ENCODE data around the gene DAB2IP. TPM values are rescaled to one million over a fixed set of nuclear protein-coding genes. Genes with fewer than 3 reads are reported as not detected.
A peak's percentile ranks its signal among the peaks of the same experiment; 100 is the strongest.
"Not testable (repeated sequence)": the region's sequence is repeated elsewhere in the genome, so short reads cannot be mapped to it uniquely, and the experiment has no call there.

DAB2IP gene
- total and polyA plus RNA-seq, 9 donors = 26.3 to 49.0 (median 39.3) TPM

DNA sequence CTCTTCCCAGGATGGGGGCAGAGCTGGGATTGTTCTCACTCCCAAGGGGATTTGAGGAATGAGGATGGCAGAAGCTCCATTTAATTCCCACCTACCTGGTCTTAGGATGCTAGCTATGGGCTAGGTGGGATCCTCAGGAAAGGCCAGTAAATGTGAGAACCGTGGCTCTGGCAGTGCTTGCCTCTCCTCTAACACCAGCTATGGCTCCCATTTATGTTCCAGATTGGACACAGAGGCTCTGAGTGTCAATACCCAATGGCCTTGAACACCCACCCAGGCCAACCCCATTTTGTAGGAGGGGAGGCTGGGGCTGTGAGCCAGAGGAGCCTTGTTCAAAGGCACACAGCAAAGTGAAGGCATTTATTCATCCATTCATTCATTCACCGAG lies 10.2 kb upstream of the DAB2IP start:
- no peak overlapping the region for H3K27ac ChIP-seq (ENCODE audit: low read length)
- H3K27me3 ChIP-seq (ENCODE audit: control insufficient read depth, insufficient read depth, low read length) = peaks cover 2% of the 10 kb centered on the region
- H3K4me3 ChIP-seq (ENCODE audit: low read length) = no peak overlapping the region
- 92% methylated on average over 1 of the region's 2 CpGs for WGBS (ENCODE audit: insufficient coverage)
- peaks cover 63% of the 10 kb centered on the region for H3K4me1 ChIP-seq (ENCODE audit: control insufficient read depth, insufficient read depth, low read length)
- no peak for DNase-seq
- no peaks in the 10 kb centered on the region for H3K9me3 ChIP-seq (replicated peaks; ENCODE audit: control insufficient read depth, low read depth, low read length)
- no peaks in the 10 kb centered on the region for H3K36me3 ChIP-seq (ENCODE audit: control insufficient read depth, insufficient read depth, low read length)

DNA sequence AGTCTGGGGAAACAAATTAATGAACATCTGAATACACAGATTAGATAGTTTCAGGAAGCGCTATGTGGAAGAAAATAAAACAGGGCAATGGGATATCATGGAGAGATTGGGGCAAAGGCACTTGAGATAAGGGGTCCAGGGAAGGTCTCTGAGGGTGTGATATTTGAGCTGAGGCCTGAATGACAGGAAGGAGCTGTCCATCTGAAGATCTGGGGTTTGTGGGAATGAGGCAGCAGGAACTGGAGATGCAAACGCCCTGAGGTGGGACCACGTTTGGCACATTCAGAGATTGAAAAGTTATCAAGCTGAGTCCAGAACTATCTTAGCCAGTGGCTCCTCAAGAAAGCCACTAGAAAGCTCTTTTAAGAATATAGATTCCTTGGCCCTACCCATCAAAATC lies 8.7 kb upstream of the DAB2IP start:
- Histone ChIP-seq H3K27me3 (ENCODE audit: control insufficient read depth, insufficient read depth, low read length) (peaks cover 2% of the 10 kb centered on the region), H3K4me3 (ENCODE audit: low read length) (no peak overlapping the region), H3K36me3 (ENCODE audit: control insufficient read depth, insufficient read depth, low read length) (no peaks in the 10 kb centered on the region), H3K9me3 (replicated peaks; ENCODE audit: control insufficient read depth, low read depth, low read length) (no peaks in the 10 kb centered on the region), H3K4me1 (ENCODE audit: control insufficient read depth, insufficient read depth, low read length) (peaks cover 52% of the 10 kb centered on the region), H3K27ac (ENCODE audit: low read length) (no peak overlapping the region)
- 100% methylated on average over 1 of the region's 3 CpGs for WGBS (ENCODE audit: insufficient coverage)
- DNase-seq = no peak

DNA sequence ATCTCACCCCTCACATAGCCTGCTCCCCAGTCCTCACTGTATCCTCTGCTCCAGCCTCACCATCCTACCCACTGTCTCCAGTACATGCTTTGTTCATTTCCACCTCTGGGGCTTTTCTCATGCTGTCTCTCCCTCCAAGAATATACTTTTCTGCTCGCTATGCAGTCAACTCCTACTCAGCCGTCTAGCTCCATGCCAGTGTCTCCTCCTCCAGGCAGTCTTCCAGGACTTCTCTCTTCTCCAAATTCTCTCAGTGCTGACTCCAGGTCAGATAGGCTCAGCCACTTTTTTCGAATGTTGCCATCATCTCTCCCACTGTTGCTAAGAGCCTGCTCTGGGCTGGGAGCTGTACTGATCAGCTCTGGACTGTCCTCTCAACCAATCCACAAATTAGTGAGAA lies 8.0 kb upstream of the DAB2IP start:
- Histone ChIP-seq H3K4me1 (ENCODE audit: control insufficient read depth, insufficient read depth, low read length) (peaks cover 46% of the 10 kb centered on the region), H3K36me3 (ENCODE audit: control insufficient read depth, insufficient read depth, low read length) (no peaks in the 10 kb centered on the region), H3K9me3 (replicated peaks; ENCODE audit: control insufficient read depth, low read depth, low read length) (no peaks in the 10 kb centered on the region), H3K27me3 (ENCODE audit: control insufficient read depth, insufficient read depth, low read length) (peaks cover 2% of the 10 kb centered on the region), H3K27ac (ENCODE audit: low read length) (no peak overlapping the region), H3K4me3 (ENCODE audit: low read length) (no peak overlapping the region)
- no peak for DNase-seq
- WGBS (ENCODE audit: insufficient coverage) = 91% methylated on average over 3 of the region's 3 CpGs

DNA sequence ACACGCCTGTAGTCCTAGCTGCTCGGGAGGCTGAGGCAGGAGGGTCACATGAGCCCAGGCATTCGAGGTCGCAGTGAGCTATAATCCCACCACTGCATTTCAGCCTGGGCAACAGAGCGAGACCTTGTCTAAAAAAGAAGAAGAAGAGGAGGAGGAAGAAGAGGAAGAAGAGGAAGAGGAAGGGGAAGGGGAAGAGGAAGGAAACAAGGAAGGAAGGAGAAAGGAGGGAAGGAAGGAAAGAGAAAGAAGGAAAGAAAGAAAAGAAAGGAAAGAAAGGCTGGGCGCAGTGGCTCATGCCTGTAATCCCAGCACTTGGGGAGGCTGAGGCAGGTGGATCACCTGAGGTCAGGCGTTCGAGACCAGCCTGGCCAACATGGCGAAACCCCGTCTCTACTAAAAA lies 7.4 kb upstream of the DAB2IP start:
- WGBS (ENCODE audit: insufficient coverage) = 93% methylated on average over 5 of the region's 10 CpGs
- H3K27me3 ChIP-seq (ENCODE audit: control insufficient read depth, insufficient read depth, low read length) = not testable (repeated sequence)

DNA sequence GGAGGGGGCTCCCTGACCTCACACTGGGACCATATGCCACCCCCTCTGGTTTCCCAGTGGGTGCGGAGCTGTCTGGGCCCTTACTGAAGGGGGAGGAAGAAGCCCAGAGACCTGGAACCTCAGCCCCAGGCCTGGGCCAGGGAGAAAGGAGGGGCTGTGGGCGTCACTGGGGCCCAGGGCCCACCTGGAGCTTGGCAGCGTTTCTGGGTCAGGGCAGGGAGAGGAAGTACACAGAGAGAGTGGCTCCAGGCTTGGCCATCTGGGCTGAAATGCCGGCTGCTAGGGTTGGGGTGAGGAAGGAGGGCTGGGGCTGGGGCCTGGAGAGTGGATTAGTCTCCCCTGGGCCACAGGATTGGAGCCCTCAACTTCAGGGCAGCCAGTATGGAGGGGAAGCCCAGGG lies 6.4 kb upstream of the DAB2IP start:
- no peak overlapping the region for H3K4me3 ChIP-seq (ENCODE audit: low read length)
- H3K4me1 ChIP-seq (ENCODE audit: control insufficient read depth, insufficient read depth, low read length) = peaks cover 49% of the 10 kb centered on the region
- peaks cover 2% of the 10 kb centered on the region for H3K27me3 ChIP-seq (ENCODE audit: control insufficient read depth, insufficient read depth, low read length)
- DNase-seq = peak; percentile 58
- no peaks in the 10 kb centered on the region for H3K9me3 ChIP-seq (replicated peaks; ENCODE audit: control insufficient read depth, low read depth, low read length)
- H3K36me3 ChIP-seq (ENCODE audit: control insufficient read depth, insufficient read depth, low read length) = no peaks in the 10 kb centered on the region
- H3K27ac ChIP-seq (ENCODE audit: low read length) = peak overlapping the region; percentile 49
- 45% methylated on average over 1 of the region's 4 CpGs for WGBS (ENCODE audit: insufficient coverage)

More for the DNA sequence above, 7.4 kb upstream of the DAB2IP start:
- H3K4me3 ChIP-seq (ENCODE audit: low read length); DNase-seq; H3K27ac ChIP-seq (ENCODE audit: low read length); H3K9me3 ChIP-seq (replicated peaks; ENCODE audit: control insufficient read depth, low read depth, low read length); H3K36me3 ChIP-seq (ENCODE audit: control insufficient read depth, insufficient read depth, low read length): not testable (repeated sequence)
- peaks cover 46% of the 10 kb centered on the region for H3K4me1 ChIP-seq (ENCODE audit: control insufficient read depth, insufficient read depth, low read length)

DNA sequence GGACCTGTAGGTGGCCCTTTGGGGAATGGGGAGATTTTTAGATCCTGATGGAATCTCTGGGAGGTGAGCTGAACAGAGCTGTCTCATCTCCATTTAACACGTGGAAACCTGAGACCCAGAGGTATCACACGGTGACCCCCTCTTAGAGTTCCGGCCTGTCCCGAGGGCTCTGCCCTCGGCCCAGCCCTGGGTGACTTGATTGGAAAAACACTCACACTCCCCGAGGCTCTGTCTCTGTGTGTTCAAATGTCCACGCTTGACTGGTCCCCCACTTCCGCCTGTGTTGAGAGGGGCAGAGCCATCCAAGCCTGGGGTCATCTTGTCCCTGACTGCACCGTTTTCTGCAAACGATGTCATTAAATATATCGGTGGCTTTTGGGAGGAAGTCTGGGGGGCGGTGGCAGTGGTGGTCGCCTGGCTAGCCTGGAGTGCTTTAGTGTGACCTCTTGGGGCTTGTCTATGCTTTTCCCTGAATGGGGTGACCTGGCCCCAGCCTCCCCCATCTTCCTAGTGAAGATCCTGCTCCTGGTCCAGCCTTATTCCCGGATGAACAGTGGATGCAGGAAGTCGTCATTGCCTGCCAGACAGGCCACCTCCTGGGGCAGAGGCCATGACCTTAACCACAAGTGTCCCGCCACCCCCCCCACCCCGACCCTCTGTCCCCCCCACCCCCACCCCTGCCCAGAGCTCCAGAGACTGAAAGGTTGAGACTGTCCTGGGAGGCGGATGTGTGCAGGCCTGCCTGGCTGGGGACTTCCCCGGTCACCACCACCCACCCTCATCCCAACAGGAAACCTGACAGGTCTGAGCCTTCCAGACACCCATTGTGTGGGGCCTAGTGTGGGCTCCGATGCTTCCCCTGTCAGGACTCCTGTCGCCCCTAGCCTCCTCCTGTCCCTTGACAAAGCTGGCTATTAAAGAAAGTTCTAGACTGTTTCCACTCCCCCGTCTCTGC lies 5.3 kb upstream of the DAB2IP start:
- H3K36me3 ChIP-seq (ENCODE audit: control insufficient read depth, insufficient read depth, low read length) = no peaks in the 10 kb centered on the region
- no peak for DNase-seq
- H3K27ac ChIP-seq (ENCODE audit: low read length) = peak overlapping the region; percentile 51
- peaks cover 2% of the 10 kb centered on the region for H3K27me3 ChIP-seq (ENCODE audit: control insufficient read depth, insufficient read depth, low read length)
- peaks cover 50% of the 10 kb centered on the region for H3K4me1 ChIP-seq (ENCODE audit: control insufficient read depth, insufficient read depth, low read length)
- no peak overlapping the region for H3K4me3 ChIP-seq (ENCODE audit: low read length)
- WGBS (ENCODE audit: insufficient coverage) = 45% methylated on average over 16 of the region's 22 CpGs
- no peaks in the 10 kb centered on the region for H3K9me3 ChIP-seq (replicated peaks; ENCODE audit: control insufficient read depth, low read depth, low read length)

DNA sequence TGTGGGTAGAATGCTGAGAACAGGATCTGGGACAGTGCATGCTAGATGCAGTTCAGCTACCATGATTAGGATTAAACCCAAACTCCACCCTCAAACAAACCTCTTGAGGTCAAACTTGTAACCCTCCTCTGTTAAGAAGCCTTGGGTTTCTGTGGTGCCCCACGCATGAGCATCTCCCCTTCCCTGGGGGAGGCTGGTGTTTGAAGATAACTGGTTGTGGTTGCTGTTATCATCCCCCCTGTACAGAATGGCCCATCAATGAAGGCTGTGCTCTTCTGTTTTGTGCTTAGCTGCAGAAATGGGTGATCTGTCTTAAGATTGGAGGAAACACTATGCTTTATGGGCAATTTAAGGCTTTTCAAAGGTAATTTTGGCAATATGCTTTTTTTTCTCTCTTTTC lies 4.4 kb upstream of the DAB2IP start:
- Histone ChIP-seq H3K27me3 (ENCODE audit: control insufficient read depth, insufficient read depth, low read length) (peaks cover 2% of the 10 kb centered on the region), H3K27ac (ENCODE audit: low read length) (no peak overlapping the region), H3K36me3 (ENCODE audit: control insufficient read depth, insufficient read depth, low read length) (no peaks in the 10 kb centered on the region), H3K4me3 (ENCODE audit: low read length) (no peak overlapping the region), H3K4me1 (ENCODE audit: control insufficient read depth, insufficient read depth, low read length) (peaks cover 54% of the 10 kb centered on the region), H3K9me3 (replicated peaks; ENCODE audit: control insufficient read depth, low read depth, low read length) (no peaks in the 10 kb centered on the region)
- DNase-seq = no peak
- no CpG with 5 or more reads among the region's 1 CpG for WGBS (ENCODE audit: insufficient coverage)

DNA sequence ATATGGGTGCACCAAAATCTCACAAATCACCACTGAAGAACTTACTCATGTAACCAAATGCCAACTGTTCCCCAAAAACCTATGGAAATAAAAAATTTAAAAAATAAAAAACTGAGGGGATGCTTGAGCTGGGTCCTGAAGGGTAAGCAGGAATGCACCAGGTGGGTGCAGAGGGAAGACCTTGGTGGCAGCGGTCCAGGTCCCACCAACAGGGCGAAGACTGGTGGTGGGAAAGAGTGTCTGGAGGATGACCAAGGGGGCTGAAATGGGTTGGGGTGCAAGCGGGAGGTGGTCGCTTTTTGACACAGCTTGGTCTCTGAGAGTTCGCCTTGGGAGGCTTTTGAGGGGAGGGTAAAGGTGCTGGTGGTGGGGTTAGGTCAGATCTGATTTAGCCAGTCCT lies 3.3 kb upstream of the DAB2IP start:
- H3K36me3 ChIP-seq (ENCODE audit: control insufficient read depth, insufficient read depth, low read length) = no peaks in the 10 kb centered on the region
- DNase-seq = no peak
- H3K9me3 ChIP-seq (replicated peaks; ENCODE audit: control insufficient read depth, low read depth, low read length) = no peaks in the 10 kb centered on the region
- H3K4me3 ChIP-seq (ENCODE audit: low read length) = no peak overlapping the region
- peaks cover 64% of the 10 kb centered on the region for H3K4me1 ChIP-seq (ENCODE audit: control insufficient read depth, insufficient read depth, low read length)
- 89% methylated on average over 2 of the region's 5 CpGs for WGBS (ENCODE audit: insufficient coverage)
- peaks cover 5% of the 10 kb centered on the region for H3K27me3 ChIP-seq (ENCODE audit: control insufficient read depth, insufficient read depth, low read length)
- no peak overlapping the region for H3K27ac ChIP-seq (ENCODE audit: low read length)

DNA sequence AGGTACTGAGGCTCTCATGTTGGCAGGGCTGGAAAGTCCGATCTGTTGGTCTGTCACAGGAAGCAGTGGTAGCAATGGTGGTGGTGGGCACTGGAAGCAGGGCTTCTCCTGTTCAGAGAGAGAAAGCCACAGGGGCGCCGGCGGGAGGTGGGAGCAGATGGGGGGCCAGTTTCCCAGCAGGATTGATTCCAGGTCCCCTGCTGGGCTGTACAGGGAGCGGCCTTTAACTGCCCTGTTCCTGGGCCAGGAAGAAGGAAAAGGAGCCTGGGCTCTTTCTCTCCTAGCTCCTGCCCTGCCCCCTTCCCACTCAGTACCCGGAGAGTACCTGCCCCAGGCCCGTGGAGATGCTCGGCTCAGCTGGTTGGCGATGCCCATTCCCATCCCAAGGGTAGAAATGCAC lies 2.6 kb upstream of the DAB2IP start:
- H3K27me3 ChIP-seq (ENCODE audit: control insufficient read depth, insufficient read depth, low read length) = peaks cover 4% of the 10 kb centered on the region
- H3K4me1 ChIP-seq (ENCODE audit: control insufficient read depth, insufficient read depth, low read length) = peaks cover 68% of the 10 kb centered on the region
- H3K9me3 ChIP-seq (replicated peaks; ENCODE audit: control insufficient read depth, low read depth, low read length) = no peaks in the 10 kb centered on the region
- H3K36me3 ChIP-seq (ENCODE audit: control insufficient read depth, insufficient read depth, low read length) = no peaks in the 10 kb centered on the region
- no peak overlapping the region for H3K27ac ChIP-seq (ENCODE audit: low read length)
- WGBS (ENCODE audit: insufficient coverage) = 81% methylated on average over 6 of the region's 9 CpGs
- H3K4me3 ChIP-seq (ENCODE audit: low read length) = no peak overlapping the region
- DNase-seq = no peak

DNA sequence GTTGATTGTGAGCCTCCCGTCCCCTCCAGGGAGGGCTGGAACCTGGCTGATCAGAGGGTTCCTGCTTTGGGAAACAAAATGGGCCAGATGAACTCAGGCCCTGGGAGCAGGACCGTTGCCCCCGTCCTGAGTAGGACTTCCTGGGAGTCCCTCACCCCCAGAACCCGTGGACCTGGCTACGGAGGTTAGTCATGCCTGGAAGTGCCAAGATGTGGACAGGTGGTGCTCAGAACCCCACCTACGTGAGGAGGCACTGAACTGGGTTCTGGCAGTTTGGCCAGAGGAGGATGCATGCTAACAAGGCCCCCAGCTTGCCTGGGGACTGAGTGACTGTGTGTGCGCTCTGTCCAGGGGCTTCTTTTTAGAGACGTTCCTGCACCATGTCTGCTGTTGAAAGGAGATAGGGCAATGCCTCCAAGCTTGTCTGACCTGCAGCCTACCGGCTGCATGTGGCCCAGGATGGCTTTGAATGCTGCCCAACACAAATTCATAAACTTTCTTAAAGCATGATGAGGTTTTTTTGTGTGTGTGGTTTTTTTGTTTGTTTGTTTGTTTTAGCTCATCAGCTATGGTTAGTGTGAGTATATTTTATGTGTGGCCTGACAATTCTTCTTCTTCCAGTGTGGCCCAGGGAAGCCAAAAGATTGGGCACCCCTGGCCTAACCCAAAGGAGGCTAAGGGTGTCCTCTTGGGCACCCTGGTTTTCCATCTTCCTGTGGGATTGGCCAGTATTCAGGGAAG lies 1.8 kb upstream of the DAB2IP start:
- Histone ChIP-seq H3K4me3 (ENCODE audit: low read length) (no peak overlapping the region), H3K36me3 (ENCODE audit: control insufficient read depth, insufficient read depth, low read length) (peaks cover 3% of the 10 kb centered on the region), H3K27ac (ENCODE audit: low read length) (peak overlapping the region; percentile 72), H3K4me1 (ENCODE audit: control insufficient read depth, insufficient read depth, low read length) (peaks cover 75% of the 10 kb centered on the region), H3K27me3 (ENCODE audit: control insufficient read depth, insufficient read depth, low read length) (peaks cover 4% of the 10 kb centered on the region), H3K9me3 (replicated peaks; ENCODE audit: control insufficient read depth, low read depth, low read length) (no peaks in the 10 kb centered on the region)
- DNase-seq = no peak
- 36% methylated on average over 5 of the region's 9 CpGs for WGBS (ENCODE audit: insufficient coverage)

All from muscle of leg (tissue), 11 donors.